Right kidney (tissue), 1 donor: ENCODE data around the gene SF3B5.
"Not testable (repeated sequence)": the region's sequence is repeated elsewhere in the genome, so short reads cannot be mapped to it uniquely, and the experiment has no call there.

Source experiments
- DNase-seq: peaks from one replicate; pipeline ENCODE4 v3.0.0-alpha.2; 2016

Gene SF3B5

DNA sequence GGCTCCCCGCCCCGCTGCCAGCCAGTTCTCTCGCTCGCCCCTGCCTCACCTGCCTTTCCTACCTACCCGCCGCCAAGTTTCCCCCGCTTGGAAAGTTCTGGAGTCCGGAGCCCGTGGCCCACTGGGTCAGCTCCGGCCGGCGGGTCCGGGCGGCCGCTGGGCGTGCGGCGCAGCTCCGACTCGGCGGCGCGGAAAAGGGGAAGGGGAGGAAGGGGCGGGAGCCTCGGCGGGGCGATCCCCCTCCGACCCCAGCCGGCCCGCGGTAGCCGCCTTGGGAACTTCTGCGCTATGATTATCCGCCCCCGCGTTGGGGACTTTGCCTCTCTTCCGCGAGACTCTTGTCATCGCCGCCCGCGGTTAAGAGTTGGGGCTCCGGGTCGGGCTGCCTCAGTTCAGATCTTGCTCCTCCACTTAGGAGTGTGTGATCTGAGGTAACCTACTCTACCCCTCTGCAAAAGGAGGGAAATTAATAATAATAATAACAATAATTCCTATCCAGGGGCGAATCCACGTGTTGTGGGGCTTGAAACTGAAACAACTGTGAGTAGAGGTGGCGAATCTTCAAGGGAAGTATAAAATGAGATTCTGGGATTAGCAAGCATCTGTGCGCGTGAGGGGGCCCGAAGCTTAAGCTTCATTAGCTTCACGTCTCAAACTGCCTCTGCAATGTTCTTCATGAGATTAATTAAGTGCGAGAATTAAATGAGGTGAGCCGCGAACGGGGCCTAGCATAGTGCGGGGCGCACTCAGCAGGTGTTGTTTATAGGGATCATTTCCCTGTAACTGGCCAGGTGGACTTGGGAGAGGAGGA is 30.8 kb downstream of the SF3B5 start:
- DNase-seq: peak; percentile 70

GRCh38 chr6:144063744-144064401 is 31.5 kb downstream of the SF3B5 start:
- DNase-seq: peak; percentile 86

- DNase-seq: no peak
Measured at GRCh38 chr6:144063246-144063743, 32.1 kb downstream of the SF3B5 start.

- no peak for DNase-seq
Measured at GRCh38 chr6:144062786-144063185, 32.6 kb downstream of the SF3B5 start.

GRCh38 chr6:144059139-144059538 is 36.2 kb downstream of the SF3B5 start:
- DNase-seq: no peak

DNA sequence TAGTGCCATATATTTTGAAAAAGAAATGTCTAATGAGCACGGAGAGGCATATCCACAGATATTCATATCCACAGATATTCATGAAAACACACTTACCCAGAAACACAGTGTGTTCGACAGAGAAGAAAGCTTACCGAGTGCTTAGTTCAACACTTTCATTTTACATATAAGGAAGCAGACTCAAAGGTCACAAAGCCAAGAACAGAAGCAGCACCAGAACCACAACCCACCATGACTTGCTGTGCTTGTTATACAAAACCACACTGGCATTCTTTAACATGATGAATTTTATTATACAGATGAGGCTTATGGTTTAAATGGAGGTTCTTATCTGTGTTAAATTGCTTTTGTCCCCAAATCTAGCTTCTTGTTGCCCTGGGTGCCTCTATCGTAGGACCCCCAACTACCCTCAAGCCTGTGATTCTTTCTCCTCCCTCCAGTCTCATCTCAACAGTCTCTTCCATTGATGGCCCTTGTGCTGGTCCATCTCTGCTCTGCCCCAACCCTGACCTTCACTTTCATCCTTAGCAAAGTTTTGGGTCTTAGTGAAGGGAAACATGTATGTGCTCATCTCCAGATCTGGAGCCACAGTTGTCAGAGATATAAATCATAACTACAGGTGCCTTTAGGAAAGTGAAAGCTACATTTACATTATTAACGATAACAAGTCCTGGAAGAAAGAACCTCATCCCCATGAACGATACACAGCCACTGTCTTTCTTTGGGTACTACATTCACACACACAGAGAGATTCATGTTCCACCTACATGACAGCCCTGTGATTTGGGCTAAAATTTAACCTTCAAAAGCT is 40.0 kb downstream of the SF3B5 start:
- DNase-seq: no peak

DNA sequence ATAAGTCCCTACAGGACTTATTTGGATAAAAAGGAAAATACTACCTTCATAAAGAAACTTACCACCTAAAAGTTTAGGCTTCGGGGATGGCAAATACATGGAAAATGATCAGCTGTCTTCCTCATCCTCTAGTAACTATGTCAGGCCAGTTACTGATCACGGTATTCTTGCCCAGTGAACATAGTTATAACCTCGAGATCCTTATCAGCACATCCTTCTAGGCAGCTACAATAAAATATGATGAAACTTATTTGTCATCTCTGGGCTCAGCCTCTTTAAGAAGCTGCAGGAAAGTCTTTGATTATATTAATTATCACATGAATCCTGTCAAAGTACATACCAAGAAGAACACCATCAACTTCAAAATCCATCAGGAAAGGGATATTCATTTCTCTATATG is 41.8 kb downstream of the SF3B5 start:
- DNase-seq: no peak

GRCh38 chr6:144052488-144052887 is 42.9 kb downstream of the SF3B5 start:
- DNase-seq: no peak

GRCh38 chr6:144049386-144049785 is 46.0 kb downstream of the SF3B5 start:
- no peak for DNase-seq

DNA sequence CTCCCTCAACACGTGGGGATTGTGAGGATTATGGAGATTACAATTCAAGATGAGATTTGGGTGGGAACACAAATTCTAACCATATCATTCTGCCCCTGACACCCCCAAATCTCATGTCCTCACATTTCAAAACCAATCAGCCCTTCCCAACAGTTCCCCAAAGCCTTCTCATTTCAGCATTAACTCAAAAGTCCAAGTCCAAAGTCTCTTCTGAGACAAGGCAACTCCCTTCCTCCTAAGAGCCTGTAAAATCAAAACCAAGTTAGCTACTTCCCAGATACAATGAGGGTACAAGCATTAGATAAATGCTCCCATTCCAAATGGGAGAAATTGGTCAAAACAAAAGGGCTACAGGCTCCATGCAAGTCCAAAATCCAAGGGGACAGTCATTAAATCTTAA is 47.7 kb downstream of the SF3B5 start:
- no peak for DNase-seq

GRCh38 chr6:144046672-144047071 is 48.7 kb downstream of the SF3B5 start:
- DNase-seq: not testable (repeated sequence)

- not testable (repeated sequence) for DNase-seq
Measured at GRCh38 chr6:144044989-144045388, 50.4 kb downstream of the SF3B5 start.
